ENCODE results near the gene SYNGR4.
A peak's percentile ranks its signal among the peaks of the same experiment; 100 is the strongest.

DNA sequence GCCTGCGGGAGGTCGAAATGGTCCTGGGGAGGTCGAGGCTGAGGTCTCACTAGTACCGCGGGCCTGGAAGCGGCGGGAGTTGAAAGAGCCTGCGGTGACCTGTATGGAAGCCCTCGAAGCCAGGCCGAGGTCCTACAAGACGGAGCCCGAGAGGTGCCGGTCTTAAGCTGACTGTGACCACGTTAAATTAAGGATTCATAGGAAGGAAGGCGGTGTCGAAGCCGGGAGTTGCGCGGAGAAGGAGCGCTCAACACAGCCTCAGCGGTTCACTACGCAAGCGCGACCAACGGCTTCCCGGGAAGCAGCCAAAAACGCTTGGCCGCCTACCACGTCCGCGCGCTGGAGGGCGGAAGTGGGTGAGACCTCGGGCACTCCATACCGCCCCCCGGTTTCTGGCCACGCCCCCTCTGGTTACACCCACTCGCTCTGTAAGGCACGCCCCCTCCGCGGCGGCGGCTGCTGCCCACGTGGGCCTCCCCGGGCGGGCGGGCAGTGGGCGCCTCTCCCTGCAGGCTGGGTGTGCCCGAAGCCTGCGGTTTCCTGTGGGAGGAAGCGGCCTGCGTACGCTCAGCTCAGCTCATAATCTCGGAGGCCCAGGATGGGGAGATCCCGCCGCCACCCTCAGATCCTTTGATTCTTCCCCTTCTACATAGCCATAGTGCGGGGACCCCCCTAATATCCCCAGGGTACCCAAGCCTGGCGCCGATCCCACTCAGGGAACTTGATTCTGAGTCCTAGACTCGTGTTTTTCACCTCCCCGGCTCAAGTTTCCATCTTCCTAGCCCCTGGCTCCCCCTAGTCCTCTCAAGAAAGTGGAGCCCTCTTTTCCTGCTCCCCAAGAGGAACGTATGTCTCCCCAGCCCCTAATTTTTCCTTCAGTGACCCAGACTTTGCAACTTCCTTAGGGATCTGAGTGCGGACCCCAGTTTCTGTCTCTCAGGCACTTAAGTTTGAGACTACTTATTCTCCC, 42.3 kb upstream of the SYNGR4 start:
- TF ChIP-seq POLR2A (IDR thresholded peaks at IDR 0.05) (peak in 1 of 2 donors; percentile 78), EP300 (IDR thresholded peaks at IDR 0.05) (no peak), CTCF (IDR thresholded peaks at IDR 0.05) (no peak)
